ENCODE measurements around the gene NVL.
A peak's percentile ranks its signal among the peaks of the same experiment; 100 is the strongest.

GRCh38 chr1:224357626-224358124 is 27.7 kb upstream of the NVL start:
- TF ChIP-seq REST (IDR thresholded peaks at IDR 0.05) (no peak), SP1 (IDR thresholded peaks at IDR 0.05) (no peak), JUND (IDR thresholded peaks at IDR 0.05) (no peak), YY1 (IDR thresholded peaks at IDR 0.05) (peak; percentile 75), CTCF (IDR thresholded peaks at IDR 0.05; ENCODE audit: low read depth, low read length, missing input control) (no peak)
